Retinal pigment epithelial cell (primary cell): ENCODE data around the gene ALX4.

Experiments
- DNase-seq: peaks from one replicate; pipeline ENCODE4 v3.0.0-alpha.2; 2010; ENCODE audit warnings: low read depth
- H3K4me3 ChIP-seq: 2 replicates; pipeline ENCODE4 v1.5.1; 2011; ENCODE audit warnings: mild to moderate bottlenecking, low read length, control low read depth, moderate library complexity
- CTCF ChIP-seq: conservative IDR thresholded peaks from 2 replicates; pipeline ENCODE4 v1.5.1; 2011; ENCODE audit warnings: low read depth, low read length, control low read depth, inconsistent platforms

Gene ALX4

GRCh38 chr11:44282620-44283019 lies 27.3 kb downstream of the ALX4 start:
- TF ChIP-seq CTCF, result no peak
- no peak for DNase-seq
- H3K4me3 ChIP-seq, result no peak overlapping the region

GRCh38 chr11:44281151-44281550 lies 28.8 kb downstream of the ALX4 start:
- no peak for DNase-seq
- H3K4me3 ChIP-seq, result no peak overlapping the region
- no peak for TF ChIP-seq CTCF

GRCh38 chr11:44280257-44280656 lies 29.7 kb downstream of the ALX4 start:
- no peak for TF ChIP-seq CTCF
- DNase-seq, result no peak
- no peak overlapping the region for H3K4me3 ChIP-seq

- no peak for DNase-seq
- no peak overlapping the region for H3K4me3 ChIP-seq
- no peak for TF ChIP-seq CTCF
Measured at GRCh38 chr11:44279483-44279882, 30.5 kb downstream of the ALX4 start.

- H3K4me3 ChIP-seq, result no peak overlapping the region
- no peak for DNase-seq
- no peak for TF ChIP-seq CTCF
Measured at GRCh38 chr11:44277196-44278090, 32.5 kb downstream of the ALX4 start.

GRCh38 chr11:44275961-44276550 lies 33.9 kb downstream of the ALX4 start:
- no peak overlapping the region for H3K4me3 ChIP-seq
- TF ChIP-seq CTCF, result no peak
- DNase-seq, result no peak

- TF ChIP-seq CTCF, result no peak
- H3K4me3 ChIP-seq, result no peak overlapping the region
- no peak for DNase-seq
Measured at GRCh38 chr11:44275241-44275640, 34.7 kb downstream of the ALX4 start.
